NCI-H1048 (cell line): ENCODE results near the gene GPR27.

Experiments used
- DNase-seq: peaks from one replicate; lab custom pipeline; 2025; lab: John Stamatoyannopoulos, UW

Gene GPR27

DNA sequence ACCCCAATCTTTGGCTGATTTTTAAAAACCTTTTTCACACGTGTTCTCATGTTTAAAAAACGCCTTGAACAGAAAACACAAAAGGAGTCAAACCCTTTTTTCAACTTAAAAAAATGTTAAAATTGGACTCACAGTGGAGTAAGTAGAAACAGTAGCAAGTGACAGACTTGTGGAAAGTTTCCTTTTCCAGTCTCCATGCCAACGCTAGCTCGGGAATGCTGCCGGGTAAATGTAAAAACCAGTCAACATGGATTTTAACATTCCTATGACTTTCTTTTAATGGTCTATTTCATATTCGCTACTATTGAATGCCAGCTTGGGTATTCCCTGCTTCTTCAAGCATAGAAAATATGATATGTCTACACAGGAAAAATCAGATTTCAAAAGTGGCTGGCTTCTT, 32.9 kb downstream of the GPR27 start:
- DNase-seq: no peak

DNA sequence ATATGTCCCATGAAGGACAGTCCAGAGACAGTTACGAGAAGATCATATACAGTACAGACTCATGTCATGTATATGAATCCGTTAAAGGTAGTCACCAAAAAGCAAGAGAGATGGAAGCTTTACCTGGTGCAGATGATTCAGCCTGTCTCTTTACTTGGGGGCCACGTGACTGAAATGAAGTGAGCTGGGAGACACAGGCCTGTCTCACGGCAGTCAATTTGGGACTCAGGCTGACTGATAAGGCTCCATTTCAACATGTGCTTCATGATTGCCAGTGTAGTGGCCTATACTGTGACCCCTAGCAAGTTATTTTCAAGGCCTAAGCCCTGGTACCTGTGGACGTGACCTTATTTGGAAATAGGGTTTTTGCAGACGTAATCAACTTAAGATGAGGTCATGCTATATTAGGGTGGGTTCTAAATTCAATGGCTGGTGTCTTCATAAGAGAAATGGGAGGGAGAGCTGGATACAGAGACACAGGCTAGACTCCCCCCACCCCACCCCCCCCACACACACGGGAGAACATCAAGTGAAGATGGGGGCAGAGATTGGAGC, 34.3 kb downstream of the GPR27 start:
- DNase-seq: no peak

DNA sequence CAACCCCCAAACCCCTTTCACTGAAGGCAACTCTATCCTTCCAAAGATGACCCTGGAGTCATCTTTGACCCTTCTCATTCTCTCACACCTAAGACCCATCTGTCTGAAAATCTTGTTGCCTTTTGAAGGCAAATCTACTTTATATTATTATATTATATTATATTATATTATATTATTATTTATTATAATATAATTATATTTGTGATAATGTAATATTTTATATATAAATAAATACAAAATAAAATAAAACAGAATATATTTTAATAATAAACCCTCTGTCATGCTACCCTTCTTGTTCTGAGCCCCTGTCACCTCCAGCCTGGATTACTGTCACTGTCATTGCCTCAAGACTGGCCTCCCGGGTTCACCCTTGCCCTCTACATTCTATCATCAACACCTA, 36.3 kb downstream of the GPR27 start:
- no peak for DNase-seq

DNA sequence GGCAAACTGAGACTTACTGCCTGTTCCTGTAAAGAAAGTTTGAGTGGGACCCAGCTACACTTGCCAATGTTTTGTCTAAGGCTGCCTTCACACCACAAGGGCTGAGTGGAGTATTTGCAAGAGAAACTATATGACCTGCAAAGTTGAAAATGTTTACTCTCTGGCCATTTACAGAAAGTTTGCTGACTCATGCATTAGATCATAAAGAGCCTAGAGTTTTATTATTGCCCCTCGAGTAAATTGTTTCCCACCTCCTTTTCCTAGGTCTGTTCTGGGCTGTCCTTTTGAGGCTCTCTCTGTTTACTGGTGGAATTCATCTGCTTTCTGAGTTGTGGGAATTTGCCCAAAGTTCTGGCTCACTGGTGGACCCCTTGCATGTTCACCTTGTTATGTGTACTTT, 38.0 kb downstream of the GPR27 start:
- no peak for DNase-seq

DNA sequence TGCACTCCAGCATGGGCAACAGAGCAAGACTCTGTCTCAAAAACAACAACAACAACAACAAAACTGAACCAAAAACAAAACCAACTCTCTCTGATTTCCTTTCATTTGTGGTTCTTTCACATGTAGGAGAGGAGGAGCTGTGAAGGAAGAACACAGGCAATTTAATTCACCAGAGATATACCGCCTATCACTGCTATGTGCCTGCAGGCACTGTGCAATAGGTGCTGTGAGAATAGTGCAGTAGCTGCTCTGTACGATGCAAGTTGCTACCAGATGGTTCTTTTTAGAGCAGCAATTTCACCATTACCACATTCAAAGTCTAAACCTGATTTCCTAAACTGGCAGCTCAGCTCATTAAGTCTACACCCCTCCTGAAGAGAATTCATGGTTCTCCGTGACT, 42.6 kb downstream of the GPR27 start:
- DNase-seq: no peak

DNA sequence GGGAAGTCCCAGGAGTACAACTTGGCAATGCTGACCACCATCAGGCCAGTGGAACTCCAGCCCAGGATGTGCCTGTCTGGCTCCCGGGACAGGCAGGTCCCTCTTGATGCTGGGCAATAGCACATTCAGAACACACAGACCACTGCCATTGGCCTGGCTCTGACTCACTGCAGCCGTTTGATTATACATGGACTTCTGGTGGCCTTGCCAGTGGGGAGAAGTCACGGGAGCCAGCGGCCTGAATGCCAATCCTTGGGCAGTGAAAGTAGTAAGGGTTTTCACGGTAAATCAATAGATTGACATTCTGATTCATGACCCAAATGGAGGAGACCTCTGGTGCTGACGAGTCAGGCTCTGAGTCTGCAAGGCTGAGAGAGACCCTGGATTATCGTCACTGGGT, 43.8 kb downstream of the GPR27 start:
- no peak for DNase-seq

DNA sequence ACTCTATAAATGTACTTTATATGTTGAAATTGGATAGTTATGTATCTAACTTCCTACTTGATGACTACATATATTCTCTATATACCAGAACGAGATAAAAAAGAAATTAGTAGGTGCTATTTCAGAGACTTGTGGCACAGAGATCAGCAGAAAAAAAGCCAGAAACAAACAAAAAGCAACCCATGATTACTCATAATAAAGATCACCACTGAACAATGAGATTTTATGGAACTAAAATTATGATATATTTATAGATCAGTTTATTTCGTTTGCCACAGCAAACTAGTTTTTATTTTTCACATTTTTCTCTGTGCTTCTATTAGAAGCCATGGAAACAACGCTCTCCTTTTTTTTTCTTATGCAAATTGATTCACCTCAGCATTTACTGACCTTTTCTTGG, 46.4 kb downstream of the GPR27 start:
- DNase-seq: no peak

DNA sequence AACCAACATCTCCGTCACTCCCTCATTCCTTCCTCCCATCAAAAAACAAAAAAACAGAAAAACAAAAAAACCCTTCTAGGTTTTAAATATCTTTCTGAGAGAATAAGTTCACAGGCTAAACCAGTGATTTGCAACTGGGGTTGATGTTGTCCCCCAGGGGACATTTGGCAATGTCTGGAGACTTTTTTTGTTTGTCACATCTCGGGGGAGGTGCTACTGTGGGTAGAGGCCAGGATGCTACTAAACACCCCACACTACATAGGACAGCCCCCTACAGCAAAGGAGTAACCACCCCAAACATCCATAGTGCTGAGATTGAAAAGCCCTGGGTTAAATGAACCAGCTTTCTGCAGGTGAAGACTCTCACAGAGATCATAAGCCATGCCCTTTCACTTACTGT, 48.3 kb downstream of the GPR27 start:
- no peak for DNase-seq

DNA sequence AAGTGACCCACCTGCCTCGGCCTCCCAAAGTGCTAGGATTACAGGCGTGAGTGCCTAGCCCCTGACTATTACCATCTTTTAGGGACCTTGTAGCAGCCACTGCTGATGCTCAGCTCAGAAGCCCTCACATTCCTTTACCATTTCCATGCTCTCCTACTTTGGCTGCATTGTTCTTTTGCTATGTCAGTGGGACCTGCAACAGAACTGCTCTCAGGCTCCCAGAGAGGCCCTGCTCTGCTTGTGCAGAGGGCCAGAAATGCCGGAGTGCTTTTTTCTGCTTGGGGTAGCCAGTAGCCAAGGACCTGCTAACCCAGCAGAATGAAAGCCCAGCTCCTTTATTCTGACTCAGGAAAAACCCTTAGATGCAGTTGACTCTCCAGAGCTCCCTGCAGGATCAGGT, 49.6 kb downstream of the GPR27 start:
- no peak for DNase-seq

DNA sequence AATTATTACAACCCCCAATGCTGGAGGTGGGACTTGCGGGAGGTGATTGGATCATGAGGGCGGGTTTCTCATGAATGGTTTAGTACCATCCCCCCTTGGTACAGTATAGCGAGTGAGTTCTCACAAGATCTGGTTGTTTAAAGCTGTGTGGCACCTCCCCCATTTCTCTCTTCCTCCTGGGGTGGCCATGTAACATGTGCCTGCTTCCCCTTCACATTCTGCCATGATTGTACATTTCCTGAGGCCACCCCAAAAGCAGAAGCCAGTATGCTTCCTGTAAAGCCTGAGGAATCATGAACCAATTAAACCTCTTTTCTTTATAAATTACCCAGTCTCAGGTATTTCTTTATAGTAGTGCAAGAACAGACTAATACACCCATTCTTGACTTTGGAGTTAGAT, 51.5 kb downstream of the GPR27 start:
- DNase-seq: no peak

DNA sequence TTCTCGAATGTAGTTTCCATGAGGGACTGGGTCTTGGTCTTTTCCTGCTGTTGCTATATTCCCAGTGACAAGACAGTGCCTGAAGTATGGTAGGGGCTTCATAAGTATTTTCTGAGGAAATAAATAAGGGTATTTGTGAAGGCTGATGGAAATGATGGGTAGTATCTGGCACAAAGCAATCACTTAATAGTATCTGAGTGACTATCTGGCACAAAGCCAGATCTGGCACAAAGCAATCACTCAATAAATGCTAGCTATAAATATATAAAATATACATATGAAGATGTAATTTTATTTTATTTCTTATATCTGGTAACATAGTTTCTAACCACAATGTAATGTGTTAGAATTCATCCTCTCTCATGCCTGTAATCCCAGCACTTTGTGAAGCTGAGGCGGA, 52.0 kb downstream of the GPR27 start:
- DNase-seq: no peak
